ENCODE data around the gene PKN3. TPM values are rescaled to one million over a fixed set of nuclear protein-coding genes. Genes with fewer than 3 reads are reported as not detected.

Gene PKN3
- total and polyA plus RNA-seq, 2 of the 13 experiments (the other 11 are each of a cell fraction or from before 2014, with no cell fraction given), result 10.5 to 13.2 TPM

- TF ChIP-seq, protein P1, sequence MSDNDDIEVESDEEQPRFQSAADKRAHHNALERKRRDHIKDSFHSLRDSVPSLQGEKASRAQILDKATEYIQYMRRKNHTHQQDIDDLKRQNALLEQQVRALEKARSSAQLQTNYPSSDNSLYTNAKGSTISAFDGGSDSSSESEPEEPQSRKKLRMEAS (IDR thresholded peaks at IDR 0.05), result peak; percentile 43; the same call in 1 of the 2 replicates
- TF ChIP-seq PHF20 (CRISPR knock-in tag; IDR thresholded peaks at IDR 0.05) (0 out of 2 replicates have a peak, but pooled peaks have one; percentile 25), PHF5A (CRISPR knock-in tag; IDR thresholded peaks at IDR 0.05; ENCODE audit: low read depth, unreplicated experiment) (no peak), SP5 (CRISPR knock-in tag; IDR thresholded peaks at IDR 0.05; ENCODE audit: borderline replicate concordance, low read depth) (0 out of 2 replicates have a peak, but pooled peaks have one; percentile 8), THYN1 (CRISPR knock-in tag; IDR thresholded peaks at IDR 0.05; ENCODE audit: borderline replicate concordance, low read depth) (no peak), ZNF446 (CRISPR knock-in tag; IDR thresholded peaks at IDR 0.05) (0 out of 2 replicates have a peak, but pooled peaks have one; percentile 56), ZNF274 (CRISPR knock-in tag; IDR thresholded peaks at IDR 0.05) (peak; percentile 73; the same call in 1 of the 2 replicates), STAG1 (CRISPR knock-in tag; IDR thresholded peaks at IDR 0.05) (no peak), ZNF441 (CRISPR knock-in tag; IDR thresholded peaks at IDR 0.05; ENCODE audit: borderline replicate concordance) (no peak), ZNF678 (CRISPR knock-in tag; IDR thresholded peaks at IDR 0.05) (no peak), RORA (CRISPR knock-in tag; IDR thresholded peaks at IDR 0.05) (no peak), POGK (CRISPR knock-in tag; conservative IDR thresholded peaks at IDR 0.05) (no peak), REPIN1 (CRISPR knock-in tag; IDR thresholded peaks at IDR 0.05; ENCODE audit: borderline replicate concordance, low read depth) (no peak), HNRNPK (IDR thresholded peaks at IDR 0.05; ENCODE audit: low read depth, low read length, poor library complexity, severe bottlenecking) (peak; percentile 10), CBX5 (CRISPR knock-in tag; IDR thresholded peaks at IDR 0.05; ENCODE audit: borderline replicate concordance) (no peak), POLR2A (IDR thresholded peaks at IDR 0.05; ENCODE audit: insufficient read depth in 1 of 2, low read depth in 2 of 2, low read length in 2 of 2) (0 out of 4 replicates have a peak, but pooled peaks of 1 of the 2 experiments have one; percentile 41), MAZ (IDR thresholded peaks at IDR 0.05; ENCODE audit: borderline replicate concordance, low read depth, low read length) (no peak), MAZ (CRISPR knock-in tag; IDR thresholded peaks at IDR 0.05; ENCODE audit: low read depth) (peak; percentile 57; the same call in 1 of the 2 replicates)
- TF ChIP-seq, protein P2, sequence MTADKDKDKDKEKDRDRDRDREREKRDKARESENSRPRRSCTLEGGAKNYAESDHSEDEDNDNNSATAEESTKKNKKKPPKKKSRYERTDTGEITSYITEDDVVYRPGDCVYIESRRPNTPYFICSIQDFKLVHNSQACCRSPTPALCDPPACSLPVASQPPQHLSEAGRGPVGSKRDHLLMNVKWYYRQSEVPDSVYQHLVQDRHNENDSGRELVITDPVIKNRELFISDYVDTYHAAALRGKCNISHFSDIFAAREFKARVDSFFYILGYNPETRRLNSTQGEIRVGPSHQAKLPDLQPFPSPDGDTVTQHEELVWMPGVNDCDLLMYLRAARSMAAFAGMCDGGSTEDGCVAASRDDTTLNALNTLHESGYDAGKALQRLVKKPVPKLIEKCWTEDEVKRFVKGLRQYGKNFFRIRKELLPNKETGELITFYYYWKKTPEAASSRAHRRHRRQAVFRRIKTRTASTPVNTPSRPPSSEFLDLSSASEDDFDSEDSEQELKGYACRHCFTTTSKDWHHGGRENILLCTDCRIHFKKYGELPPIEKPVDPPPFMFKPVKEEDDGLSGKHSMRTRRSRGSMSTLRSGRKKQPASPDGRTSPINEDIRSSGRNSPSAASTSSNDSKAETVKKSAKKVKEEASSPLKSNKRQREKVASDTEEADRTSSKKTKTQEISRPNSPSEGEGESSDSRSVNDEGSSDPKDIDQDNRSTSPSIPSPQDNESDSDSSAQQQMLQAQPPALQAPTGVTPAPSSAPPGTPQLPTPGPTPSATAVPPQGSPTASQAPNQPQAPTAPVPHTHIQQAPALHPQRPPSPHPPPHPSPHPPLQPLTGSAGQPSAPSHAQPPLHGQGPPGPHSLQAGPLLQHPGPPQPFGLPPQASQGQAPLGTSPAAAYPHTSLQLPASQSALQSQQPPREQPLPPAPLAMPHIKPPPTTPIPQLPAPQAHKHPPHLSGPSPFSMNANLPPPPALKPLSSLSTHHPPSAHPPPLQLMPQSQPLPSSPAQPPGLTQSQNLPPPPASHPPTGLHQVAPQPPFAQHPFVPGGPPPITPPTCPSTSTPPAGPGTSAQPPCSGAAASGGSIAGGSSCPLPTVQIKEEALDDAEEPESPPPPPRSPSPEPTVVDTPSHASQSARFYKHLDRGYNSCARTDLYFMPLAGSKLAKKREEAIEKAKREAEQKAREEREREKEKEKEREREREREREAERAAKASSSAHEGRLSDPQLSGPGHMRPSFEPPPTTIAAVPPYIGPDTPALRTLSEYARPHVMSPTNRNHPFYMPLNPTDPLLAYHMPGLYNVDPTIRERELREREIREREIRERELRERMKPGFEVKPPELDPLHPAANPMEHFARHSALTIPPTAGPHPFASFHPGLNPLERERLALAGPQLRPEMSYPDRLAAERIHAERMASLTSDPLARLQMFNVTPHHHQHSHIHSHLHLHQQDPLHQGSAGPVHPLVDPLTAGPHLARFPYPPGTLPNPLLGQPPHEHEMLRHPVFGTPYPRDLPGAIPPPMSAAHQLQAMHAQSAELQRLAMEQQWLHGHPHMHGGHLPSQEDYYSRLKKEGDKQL (CRISPR knock-in tag; IDR thresholded peaks at IDR 0.05; ENCODE audit: low read depth), result no peak
- TF ChIP-seq, protein P3, sequence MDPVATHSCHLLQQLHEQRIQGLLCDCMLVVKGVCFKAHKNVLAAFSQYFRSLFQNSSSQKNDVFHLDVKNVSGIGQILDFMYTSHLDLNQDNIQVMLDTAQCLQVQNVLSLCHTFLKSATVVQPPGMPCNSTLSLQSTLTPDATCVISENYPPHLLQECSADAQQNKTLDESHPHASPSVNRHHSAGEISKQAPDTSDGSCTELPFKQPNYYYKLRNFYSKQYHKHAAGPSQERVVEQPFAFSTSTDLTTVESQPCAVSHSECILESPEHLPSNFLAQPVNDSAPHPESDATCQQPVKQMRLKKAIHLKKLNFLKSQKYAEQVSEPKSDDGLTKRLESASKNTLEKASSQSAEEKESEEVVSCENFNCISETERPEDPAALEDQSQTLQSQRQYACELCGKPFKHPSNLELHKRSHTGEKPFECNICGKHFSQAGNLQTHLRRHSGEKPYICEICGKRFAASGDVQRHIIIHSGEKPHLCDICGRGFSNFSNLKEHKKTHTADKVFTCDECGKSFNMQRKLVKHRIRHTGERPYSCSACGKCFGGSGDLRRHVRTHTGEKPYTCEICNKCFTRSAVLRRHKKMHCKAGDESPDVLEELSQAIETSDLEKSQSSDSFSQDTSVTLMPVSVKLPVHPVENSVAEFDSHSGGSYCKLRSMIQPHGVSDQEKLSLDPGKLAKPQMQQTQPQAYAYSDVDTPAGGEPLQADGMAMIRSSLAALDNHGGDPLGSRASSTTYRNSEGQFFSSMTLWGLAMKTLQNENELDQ (CRISPR knock-in tag; IDR thresholded peaks at IDR 0.05; ENCODE audit: borderline replicate concordance), result no peak
Measured at GRCh38 chr9:128702949-128703615, 779 bp downstream of the PKN3 start (continued).
